Bronchial epithelial cell (primary cell): ENCODE measurements around the gene CNTNAP3. TPM values are rescaled to one million over a fixed set of nuclear protein-coding genes. Genes with fewer than 3 reads are reported as not detected.
"Not testable (repeated sequence)": the region's sequence is repeated elsewhere in the genome, so short reads cannot be mapped to it uniquely, and the experiment has no call there.

Experiments
- DNase-seq: peaks from one replicate; pipeline ENCODE4 v3.0.0-alpha.2; 2010; ENCODE audit warnings: low read depth
- FAIRE-seq: peaks from 2 replicates; lab custom pipeline; 2011; peaks lifted over from hg19 to GRCh38; lab: Jason Lieb, UNC
- H3K27me3 ChIP-seq: 2 replicates; pipeline ENCODE4 v1.5.1; 2011; ENCODE audit warnings: low read length; ENCODE audit not compliant: control insufficient read depth, insufficient read depth
- H3K36me3 ChIP-seq: 2 replicates; pipeline ENCODE4 v1.5.1; 2011; ENCODE audit warnings: low read length; ENCODE audit not compliant: control insufficient read depth, insufficient read depth
- H3K4me3 ChIP-seq: 2 replicates; pipeline ENCODE4 v1.5.1; 2011; ENCODE audit warnings: mild to moderate bottlenecking, low read depth, low read length, control low read depth
- total RNA-seq: library from RNA; depleted of rRNA; stranded (reverse); fragments of >200 nt; gene quantifications from 2 replicates; pipeline ENCODE4 v1.2.1, GENCODE V29; 2014

The CNTNAP3 gene
- total RNA-seq, 1 donor from 2014 or later = 11.6 TPM

- DNase-seq, H3K27me3 ChIP-seq, H3K4me3 ChIP-seq, H3K36me3 ChIP-seq, FAIRE-seq: not testable (repeated sequence)
Observed at GRCh38 chr9:39041774-39042173, 246.2 kb downstream of the CNTNAP3 start.

DNA sequence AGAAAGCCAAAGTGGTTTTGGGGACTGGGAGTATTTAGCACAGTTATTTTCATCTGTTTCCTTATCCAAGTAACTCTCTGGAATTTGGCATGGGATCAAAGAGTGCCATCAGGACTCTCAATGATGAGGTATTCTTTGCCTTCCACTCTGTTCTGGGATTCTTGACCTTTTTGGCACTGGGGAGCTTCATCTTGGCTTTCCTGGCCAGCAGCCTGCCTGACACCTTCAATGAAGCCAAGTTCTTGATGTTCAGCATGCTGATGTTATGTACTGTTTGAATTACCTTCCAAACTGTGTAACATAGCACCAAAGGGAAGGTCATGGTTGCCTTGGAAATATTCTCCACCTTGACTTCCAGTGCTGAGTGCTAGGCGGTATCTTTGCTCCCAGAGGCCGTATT, 248.8 kb downstream of the CNTNAP3 start:
- not testable (repeated sequence) for H3K27me3 ChIP-seq, FAIRE-seq, DNase-seq, H3K36me3 ChIP-seq, H3K4me3 ChIP-seq

- not testable (repeated sequence) for FAIRE-seq, H3K4me3 ChIP-seq, H3K36me3 ChIP-seq, H3K27me3 ChIP-seq, DNase-seq
Observed at GRCh38 chr9:39038221-39038620, 249.7 kb downstream of the CNTNAP3 start.

GRCh38 chr9:39033849-39034248, 254.1 kb downstream of the CNTNAP3 start:
- not testable (repeated sequence) for H3K27me3 ChIP-seq, H3K36me3 ChIP-seq, FAIRE-seq, DNase-seq, H3K4me3 ChIP-seq

GRCh38 chr9:39030204-39031019, 257.6 kb downstream of the CNTNAP3 start:
- H3K4me3 ChIP-seq, H3K27me3 ChIP-seq, FAIRE-seq, H3K36me3 ChIP-seq: not testable (repeated sequence)
- peak; percentile 100 for DNase-seq

DNA sequence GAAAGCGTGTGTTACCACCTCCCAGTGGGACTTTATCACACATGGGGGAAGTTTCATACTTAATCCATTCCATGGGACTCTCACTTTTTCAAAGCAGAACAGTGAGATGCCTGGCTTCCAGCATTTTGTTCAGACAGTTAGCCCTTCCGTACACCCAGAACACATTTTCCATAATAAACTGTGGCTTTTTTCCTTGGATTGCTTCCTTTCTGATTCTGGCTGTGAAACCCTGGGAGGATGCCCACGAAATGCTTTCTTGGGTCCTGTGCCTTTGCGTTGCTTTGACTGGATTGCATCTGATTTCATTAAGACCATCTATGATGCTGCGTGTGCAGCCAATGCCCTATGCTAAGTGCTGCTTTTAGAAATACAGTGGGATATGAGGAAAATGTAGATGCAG, 259.1 kb downstream of the CNTNAP3 start:
- not testable (repeated sequence) for DNase-seq, FAIRE-seq, H3K4me3 ChIP-seq, H3K27me3 ChIP-seq, H3K36me3 ChIP-seq

- not testable (repeated sequence) for H3K36me3 ChIP-seq, H3K4me3 ChIP-seq, H3K27me3 ChIP-seq, FAIRE-seq, DNase-seq
Observed at GRCh38 chr9:39028168-39028567, 259.8 kb downstream of the CNTNAP3 start.

DNA sequence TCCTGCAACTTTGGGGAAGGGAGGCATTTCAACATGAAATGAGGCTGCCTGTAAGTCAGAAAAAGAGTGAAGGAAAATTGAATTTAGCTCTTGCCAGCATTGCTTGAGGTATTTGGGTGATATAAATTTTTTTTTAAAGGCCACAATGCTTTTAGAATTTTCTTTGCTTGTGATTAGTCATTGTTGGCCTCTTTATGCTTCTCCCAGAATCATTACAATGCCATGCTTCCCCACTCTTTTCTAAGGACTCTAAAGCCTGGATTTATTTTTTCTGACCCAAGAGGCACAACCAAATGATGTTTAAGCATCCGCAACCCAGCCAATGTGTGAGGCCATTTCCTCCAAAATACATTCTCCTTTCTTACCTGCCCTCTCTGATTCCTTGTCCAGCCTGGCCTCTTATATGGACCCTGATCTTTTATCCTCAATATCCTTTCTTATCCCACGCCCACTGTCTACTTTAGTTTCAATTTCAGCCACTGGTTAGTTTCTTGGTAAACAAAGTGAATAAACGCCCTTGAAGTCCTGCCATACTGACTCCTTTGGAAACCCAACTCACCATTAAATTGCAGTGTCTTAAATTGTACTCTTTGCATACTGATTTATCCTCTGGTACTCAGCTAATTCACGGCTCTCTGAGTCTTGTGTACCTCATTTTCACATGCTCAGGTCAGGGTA, 261.9 kb downstream of the CNTNAP3 start:
- H3K27me3 ChIP-seq, H3K4me3 ChIP-seq, DNase-seq, H3K36me3 ChIP-seq, FAIRE-seq: not testable (repeated sequence)

Other genes with a start within 250 kb of the CNTNAP3 start
- not detected in 2 replicates for gene SPATA31A1, start 67.5 kb upstream of the CNTNAP3 start, total RNA-seq